Measurements from ENCODE around the gene THAP4. TPM values are rescaled to one million over a fixed set of nuclear protein-coding genes. Genes with fewer than 3 reads are reported as not detected.

Gene THAP4
- total RNA-seq, 2 donors from 2014 or later: 54.6 to 66.1 TPM

GRCh38 chr2:241619597-241620418 is 17.1 kb downstream of the THAP4 start:
- Mint-ChIP-seq H3K9me3 (peaks cover 6% of the 10 kb centered on the region), H3K27ac (peak overlapping the region; percentile 65), H3K36me3 (ENCODE audit: low read depth) (peaks cover 29% of the 10 kb centered on the region), H3K27me3 (ENCODE audit: insufficient read depth) (no peaks in the 10 kb centered on the region), H3K4me3 (no peak overlapping the region), H3K4me1 (peaks cover 16% of the 10 kb centered on the region)
- Histone ChIP-seq H3K9ac (ENCODE audit: extremely low read depth, low read length, poor library complexity, severe bottlenecking) (no peak overlapping the region), H3K4me3 (ENCODE audit: low read length) (no peak overlapping the region), H3K4me1 (ENCODE audit: control insufficient read depth, insufficient read depth, low read length) (no peaks in the 10 kb centered on the region), H3K9me3 (ENCODE audit: control insufficient read depth, low read length) (peaks cover 8% of the 10 kb centered on the region), H3K27ac (ENCODE audit: low read depth, low read length) (no peak overlapping the region), H3K27me3 (ENCODE audit: control insufficient read depth, insufficient read depth, low read length, poor library complexity, severe bottlenecking) (no peaks in the 10 kb centered on the region), H3K36me3 (ENCODE audit: control insufficient read depth, insufficient read depth, low read length) (peaks cover 28% of the 10 kb centered on the region)
- TF ChIP-seq, protein P1, sequence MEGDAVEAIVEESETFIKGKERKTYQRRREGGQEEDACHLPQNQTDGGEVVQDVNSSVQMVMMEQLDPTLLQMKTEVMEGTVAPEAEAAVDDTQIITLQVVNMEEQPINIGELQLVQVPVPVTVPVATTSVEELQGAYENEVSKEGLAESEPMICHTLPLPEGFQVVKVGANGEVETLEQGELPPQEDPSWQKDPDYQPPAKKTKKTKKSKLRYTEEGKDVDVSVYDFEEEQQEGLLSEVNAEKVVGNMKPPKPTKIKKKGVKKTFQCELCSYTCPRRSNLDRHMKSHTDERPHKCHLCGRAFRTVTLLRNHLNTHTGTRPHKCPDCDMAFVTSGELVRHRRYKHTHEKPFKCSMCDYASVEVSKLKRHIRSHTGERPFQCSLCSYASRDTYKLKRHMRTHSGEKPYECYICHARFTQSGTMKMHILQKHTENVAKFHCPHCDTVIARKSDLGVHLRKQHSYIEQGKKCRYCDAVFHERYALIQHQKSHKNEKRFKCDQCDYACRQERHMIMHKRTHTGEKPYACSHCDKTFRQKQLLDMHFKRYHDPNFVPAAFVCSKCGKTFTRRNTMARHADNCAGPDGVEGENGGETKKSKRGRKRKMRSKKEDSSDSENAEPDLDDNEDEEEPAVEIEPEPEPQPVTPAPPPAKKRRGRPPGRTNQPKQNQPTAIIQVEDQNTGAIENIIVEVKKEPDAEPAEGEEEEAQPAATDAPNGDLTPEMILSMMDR (conservative IDR thresholded peaks at IDR 0.05): no peak
- WGBS, 2 experiments (ENCODE audit: insufficient coverage in 1 of 2, insufficient read length in 1 of 2): 91 to 93% methylated on average over 9 to 16 of the region's 20 CpGs
- DNase-seq: no peak

DNA sequence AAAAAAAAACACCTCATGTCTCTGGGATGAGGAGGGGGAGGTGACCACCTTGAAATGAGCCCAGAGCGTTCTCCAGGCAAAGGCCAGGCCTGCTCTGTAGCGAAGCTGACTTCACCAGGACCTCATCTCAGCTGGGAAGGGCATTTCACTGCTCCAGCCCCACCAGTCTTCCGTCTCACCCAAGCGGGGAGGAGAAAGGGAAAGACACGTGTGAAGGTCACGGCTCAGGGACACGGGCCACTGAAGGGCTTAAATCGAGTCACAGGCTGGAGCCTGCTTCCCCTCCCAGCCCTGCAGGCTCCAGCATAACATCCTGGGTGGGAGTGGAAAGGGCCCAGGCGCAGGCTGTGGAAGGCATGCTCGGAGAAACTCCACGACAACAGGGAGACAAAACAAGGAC is 18.1 kb downstream of the THAP4 start:
- Histone ChIP-seq H3K27ac (ENCODE audit: low read depth, low read length) (no peak overlapping the region), H3K27me3 (ENCODE audit: control insufficient read depth, insufficient read depth, low read length, poor library complexity, severe bottlenecking) (no peaks in the 10 kb centered on the region), H3K9ac (ENCODE audit: extremely low read depth, low read length, poor library complexity, severe bottlenecking) (no peak overlapping the region), H3K4me1 (ENCODE audit: control insufficient read depth, insufficient read depth, low read length) (no peaks in the 10 kb centered on the region), H3K4me3 (ENCODE audit: low read length) (no peak overlapping the region), H3K9me3 (ENCODE audit: control insufficient read depth, low read length) (peaks cover 8% of the 10 kb centered on the region), H3K36me3 (ENCODE audit: control insufficient read depth, insufficient read depth, low read length) (peaks cover 22% of the 10 kb centered on the region)
- TF ChIP-seq, protein P1 (conservative IDR thresholded peaks at IDR 0.05): no peak
- Mint-ChIP-seq H3K9me3 (peaks cover 6% of the 10 kb centered on the region), H3K27me3 (ENCODE audit: insufficient read depth) (no peaks in the 10 kb centered on the region), H3K4me3 (no peak overlapping the region), H3K36me3 (ENCODE audit: low read depth) (peaks cover 26% of the 10 kb centered on the region), H3K27ac (peak overlapping the region; percentile 65), H3K4me1 (peaks cover 16% of the 10 kb centered on the region)
- 91 to 94% methylated on average over 10 to 11 of the region's 11 CpGs for WGBS, 2 experiments (ENCODE audit: insufficient coverage in 1 of 2, insufficient read length in 1 of 2)
- no peak for DNase-seq

GRCh38 chr2:241618296-241618805 is 18.6 kb downstream of the THAP4 start:
- H3K27ac Mint-ChIP-seq: peak overlapping the region; percentile 65
- TF ChIP-seq, protein P1 (conservative IDR thresholded peaks at IDR 0.05): no peak
- peaks cover 23% of the 10 kb centered on the region for H3K36me3 Mint-ChIP-seq (ENCODE audit: low read depth)
- Histone ChIP-seq H3K4me1 (ENCODE audit: control insufficient read depth, insufficient read depth, low read length) (no peaks in the 10 kb centered on the region), H3K9ac (ENCODE audit: extremely low read depth, low read length, poor library complexity, severe bottlenecking) (no peak overlapping the region), H3K27ac (ENCODE audit: low read depth, low read length) (no peak overlapping the region), H3K9me3 (ENCODE audit: control insufficient read depth, low read length) (peaks cover 8% of the 10 kb centered on the region), H3K4me3 (ENCODE audit: low read length) (no peak overlapping the region), H3K27me3 (ENCODE audit: control insufficient read depth, insufficient read depth, low read length, poor library complexity, severe bottlenecking) (no peaks in the 10 kb centered on the region), H3K36me3 (ENCODE audit: control insufficient read depth, insufficient read depth, low read length) (peaks cover 22% of the 10 kb centered on the region)
- no peak for DNase-seq
- 94 to 95% methylated on average over 5 of the region's 5 CpGs for WGBS, 2 experiments (ENCODE audit: insufficient coverage in 1 of 2, insufficient read length in 1 of 2)
- H3K4me3 Mint-ChIP-seq: no peak overlapping the region
- peaks cover 6% of the 10 kb centered on the region for H3K9me3 Mint-ChIP-seq
- peaks cover 16% of the 10 kb centered on the region for H3K4me1 Mint-ChIP-seq
- H3K27me3 Mint-ChIP-seq (ENCODE audit: insufficient read depth): no peaks in the 10 kb centered on the region

All from endodermal cell (in vitro differentiated cells).